HG02759 (cell line): Measurements from ENCODE around the gene TRPC1.
"Not testable (repeated sequence)": the region's sequence is repeated elsewhere in the genome, so short reads cannot be mapped to it uniquely, and the experiment has no call there.

ENCODE experiments used
- ATAC-seq: cut with Tn5 transposase; IDR thresholded peaks from one replicate; pipeline ENCODE4 v1.9.1; 2021; ENCODE audit warnings: mild to moderate bottlenecking, moderate library complexity; ENCODE audit not compliant: unreplicated experiment

TRPC1 gene

DNA sequence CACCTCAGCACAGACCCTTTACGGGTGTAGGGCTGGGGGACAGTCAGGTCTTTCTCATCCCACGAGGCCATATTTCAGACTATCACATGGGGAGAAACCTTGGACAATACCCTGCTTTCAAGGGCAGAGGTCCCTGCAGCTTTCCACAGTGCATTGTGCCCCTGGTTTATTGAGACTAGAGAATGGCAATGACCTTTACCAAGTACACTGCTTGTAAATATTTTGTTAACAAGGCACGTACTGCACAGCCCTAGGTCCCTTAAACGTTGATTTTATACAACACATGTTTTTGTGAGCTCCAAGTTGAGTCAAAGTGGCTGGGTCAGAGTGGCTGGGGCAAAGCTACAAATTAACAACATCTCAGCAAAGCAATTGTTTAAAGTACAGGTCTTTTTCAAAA is 28.8 kb downstream of the TRPC1 start:
- ATAC-seq: not testable (repeated sequence)

DNA sequence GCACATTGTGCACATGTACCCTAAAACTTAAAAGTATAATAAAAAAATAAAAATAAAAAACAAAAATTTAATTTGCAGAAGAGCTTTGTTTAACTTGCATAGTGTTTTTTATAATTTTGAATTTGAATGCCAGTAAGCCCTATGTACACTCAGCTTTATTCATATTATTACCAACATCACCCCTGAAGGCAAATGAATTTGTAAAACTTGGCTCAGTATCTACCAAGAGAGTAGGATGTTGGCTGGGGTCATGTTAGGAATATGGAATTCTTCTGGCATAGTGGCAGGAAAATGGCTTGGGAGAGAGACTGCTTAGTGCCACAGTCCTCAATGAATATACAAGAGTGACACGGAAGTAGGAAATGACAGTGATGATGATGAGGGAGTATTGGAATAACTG is 30.7 kb downstream of the TRPC1 start:
- ATAC-seq: no peak

DNA sequence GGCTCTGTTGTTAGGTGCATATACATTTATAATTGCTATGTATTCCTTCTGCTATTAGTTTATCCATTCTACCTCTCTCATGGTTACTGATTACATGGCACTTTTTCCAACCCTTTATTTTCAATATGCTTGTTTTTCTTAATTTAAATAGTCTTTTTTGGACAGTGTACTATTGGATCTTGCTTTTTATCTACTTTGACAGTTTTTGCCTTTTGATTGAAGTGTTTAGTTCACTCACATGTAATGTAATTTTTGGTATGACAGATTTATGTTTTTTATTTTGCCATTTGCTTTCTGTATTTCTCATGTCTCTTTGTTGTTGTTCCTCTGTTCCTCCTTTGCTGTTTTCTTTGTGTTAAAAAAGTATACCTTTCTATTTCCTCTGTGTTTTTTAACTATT is 44.5 kb downstream of the TRPC1 start:
- no peak for ATAC-seq

DNA sequence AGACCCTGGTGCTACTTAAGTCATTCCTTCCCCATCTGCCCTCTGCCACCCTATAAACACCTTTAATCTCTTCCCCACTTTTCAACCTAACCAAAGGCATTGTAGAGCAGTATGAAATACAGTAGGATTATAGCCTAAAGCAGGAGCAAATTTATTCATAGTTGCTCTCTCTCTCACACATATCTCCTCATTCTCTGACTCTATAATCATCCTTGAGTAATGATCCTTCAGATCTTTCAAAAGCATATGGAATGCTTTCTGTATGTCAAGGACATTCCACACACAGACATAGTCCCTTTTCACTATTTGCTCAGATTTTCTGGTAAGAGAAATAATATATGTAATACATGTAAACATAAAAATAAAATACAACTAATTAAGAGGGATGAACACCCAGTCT is 54.1 kb downstream of the TRPC1 start:
- no peak for ATAC-seq

DNA sequence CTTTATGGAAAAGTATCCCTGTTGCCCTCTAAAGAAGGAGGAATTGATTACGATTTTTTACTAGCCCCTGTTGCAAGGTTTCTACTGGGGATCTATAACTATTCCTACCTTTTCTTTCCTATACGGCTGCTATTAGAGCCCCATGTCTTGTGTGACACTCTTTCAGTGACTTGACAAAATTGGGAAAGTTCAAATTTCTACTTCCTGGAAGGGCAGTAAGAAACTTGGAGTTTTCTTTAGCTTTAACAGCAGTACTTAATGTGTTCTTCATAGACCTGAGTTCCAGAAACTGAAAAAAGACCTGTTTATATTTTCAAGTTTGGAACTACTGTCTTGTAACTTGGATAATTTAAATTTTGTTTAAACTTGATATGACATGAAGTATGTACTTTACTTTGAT is 54.7 kb downstream of the TRPC1 start:
- ATAC-seq: no peak

DNA sequence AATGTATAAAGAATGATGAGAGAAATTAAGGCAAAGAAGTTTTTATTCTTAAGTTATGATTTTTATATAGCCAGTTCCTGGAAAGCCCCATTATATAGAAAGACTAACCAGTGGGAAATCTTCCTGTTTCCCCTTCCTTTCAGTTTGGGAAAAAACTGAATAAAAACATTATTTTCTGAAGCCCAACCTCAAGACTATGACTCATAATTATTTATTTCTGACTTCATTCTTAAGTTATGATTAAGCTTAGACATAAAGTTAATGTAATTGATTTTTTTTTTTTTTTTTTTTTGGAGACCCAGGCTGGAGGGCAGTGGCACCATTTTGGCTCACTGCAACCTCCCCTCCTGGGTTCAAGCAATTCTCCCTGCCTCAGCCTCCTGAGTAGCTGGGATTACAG is 55.8 kb downstream of the TRPC1 start:
- no peak for ATAC-seq

DNA sequence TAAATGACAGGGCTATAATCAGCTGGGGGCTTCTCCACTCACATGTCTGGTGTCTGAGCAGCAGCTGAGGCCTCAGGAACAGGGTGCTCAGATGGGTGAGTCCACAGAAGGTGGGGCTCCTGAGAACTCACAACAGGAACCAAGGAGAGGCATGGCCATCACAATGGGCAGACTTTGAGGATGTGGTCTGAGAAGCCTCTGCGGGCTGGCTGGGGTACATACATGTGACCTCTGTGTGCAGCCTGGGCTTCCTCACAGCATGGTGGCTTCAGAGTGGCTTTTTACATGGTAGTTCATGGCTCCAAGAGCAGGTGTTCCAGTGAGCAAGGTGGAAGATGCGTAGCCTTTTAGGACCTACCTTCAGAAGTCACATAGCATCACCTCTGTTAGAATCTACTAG is 58.8 kb downstream of the TRPC1 start:
- ATAC-seq: no peak

DNA sequence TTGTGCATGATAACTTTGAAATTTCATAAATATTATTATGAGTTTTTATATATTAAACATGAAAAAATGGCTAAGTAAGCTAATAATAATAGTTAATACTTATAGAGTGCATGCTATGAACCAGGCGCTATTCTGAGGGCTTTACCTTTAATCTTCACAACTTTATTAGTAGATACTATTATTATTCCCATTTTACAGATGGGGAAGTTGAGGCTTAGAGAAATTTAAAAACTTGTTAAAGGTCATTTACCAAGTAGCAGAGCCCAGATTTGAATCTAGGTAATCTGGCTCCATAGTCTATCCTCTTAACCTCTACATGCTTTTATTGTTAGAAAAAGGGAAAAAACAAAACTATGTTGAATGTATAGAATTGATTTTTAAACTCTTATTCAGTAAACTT is 60.4 kb downstream of the TRPC1 start:
- no peak for ATAC-seq

DNA sequence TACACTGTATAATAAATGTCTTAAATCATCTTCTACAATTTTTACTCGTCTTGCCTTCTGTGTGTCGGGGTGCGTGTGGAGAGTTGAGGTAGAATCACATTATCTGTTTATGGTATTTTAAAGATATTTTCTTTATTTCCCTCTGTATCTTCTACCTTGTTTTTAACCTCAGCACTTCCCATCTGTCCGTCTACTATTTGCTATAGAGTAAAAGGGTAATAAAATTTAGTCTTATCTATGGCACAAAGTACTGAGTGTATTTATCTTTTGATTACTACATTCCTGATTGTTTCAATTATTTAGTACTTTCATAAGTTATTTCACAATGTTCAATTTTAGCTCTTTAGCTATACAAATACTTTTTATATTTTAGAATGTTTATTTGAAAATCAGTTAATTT is 62.2 kb downstream of the TRPC1 start:
- no peak for ATAC-seq

DNA sequence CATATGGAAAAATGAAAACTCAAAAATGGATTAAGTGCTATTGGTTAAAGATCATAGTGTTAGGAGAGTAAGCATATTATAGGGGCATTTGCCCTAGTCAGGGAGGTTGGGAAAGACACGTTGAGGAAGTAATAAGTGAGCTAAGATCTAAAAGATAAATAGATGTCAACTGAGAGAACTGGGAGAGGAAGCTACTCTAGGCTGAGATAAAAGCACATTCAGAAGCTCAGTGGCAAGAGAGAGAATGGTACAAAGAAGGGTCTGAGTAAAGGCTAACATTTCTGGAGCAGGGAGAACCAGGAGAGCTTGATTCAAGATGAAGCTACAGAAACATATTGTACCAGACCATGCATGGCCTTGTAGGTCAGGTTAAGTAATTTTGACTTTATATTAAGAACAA is 63.9 kb downstream of the TRPC1 start:
- no peak for ATAC-seq

DNA sequence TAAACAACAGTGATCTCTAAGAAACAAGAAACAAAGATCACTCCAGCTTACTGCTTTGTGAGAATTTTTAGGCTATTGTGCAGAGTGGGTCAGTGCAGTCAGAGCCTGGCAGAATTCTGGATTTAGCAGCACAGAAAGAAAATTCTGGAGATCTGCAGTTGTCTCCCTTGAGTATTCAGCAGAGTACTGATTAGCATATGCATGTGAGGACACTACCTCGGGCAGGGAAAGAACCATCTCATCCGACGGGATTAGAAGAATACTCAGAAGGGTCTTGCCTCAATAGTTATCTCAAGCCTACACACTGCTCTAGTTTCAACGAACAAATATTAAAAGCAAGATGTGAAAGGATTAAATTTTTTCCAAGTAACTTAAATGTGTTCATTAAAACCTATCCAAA is 70.7 kb downstream of the TRPC1 start:
- ATAC-seq: no peak

DNA sequence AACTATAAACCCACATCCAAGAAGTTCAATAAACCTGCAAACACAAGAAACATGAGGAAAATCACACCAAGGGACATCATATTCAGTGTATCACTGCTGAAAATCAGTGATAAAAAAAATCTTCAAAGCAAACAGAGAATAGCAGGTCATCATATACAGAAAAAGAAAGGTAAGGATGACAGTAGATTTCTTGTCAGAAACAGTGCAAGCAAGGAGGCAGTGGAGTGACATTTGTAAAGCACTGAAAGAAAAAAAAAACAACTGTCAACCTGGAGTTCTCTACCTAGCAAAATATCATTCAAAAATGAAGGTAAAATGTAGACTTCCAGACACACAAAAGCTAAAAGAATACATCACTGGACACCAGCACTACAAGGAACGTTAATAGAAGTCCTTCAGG is 71.5 kb downstream of the TRPC1 start:
- ATAC-seq: no peak

DNA sequence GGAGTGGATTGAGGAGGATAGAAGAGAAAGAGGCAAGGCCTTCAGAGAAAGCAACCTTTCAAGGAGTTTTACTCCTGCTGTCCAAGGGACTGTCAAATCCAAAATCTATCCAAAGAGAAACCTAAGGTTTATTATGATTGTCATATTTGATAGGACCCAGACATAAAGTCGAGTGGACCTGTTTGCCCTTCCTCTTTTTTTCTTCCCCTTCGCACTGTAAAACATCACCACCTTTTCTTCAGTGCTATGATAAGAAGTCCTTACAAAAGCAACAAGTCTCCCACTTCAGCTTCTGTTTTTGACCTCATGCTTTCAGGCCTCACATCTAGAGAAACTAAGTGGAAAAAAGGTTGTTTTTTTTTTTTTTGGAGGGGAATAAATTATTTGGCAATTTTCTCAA is 73.0 kb downstream of the TRPC1 start:
- ATAC-seq: no peak

DNA sequence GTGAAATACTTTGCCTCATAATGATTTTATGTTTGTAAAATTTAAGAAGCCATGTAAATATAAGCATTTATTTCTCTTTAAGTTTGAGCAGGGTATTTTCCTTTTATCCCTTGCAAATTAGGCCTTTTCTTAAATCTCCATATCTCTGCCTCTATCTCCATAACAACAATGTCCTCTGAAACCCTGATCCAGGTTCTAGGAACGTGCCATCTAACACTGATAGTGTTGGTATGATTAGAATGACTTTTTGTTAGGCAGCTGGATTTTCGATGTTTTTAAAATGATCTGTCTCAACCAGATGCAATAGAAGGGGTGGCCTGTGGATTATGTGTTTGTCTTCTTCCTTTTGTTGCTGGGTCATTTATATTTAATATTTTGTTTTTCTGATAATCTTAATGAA is 77.9 kb downstream of the TRPC1 start:
- no peak for ATAC-seq

DNA sequence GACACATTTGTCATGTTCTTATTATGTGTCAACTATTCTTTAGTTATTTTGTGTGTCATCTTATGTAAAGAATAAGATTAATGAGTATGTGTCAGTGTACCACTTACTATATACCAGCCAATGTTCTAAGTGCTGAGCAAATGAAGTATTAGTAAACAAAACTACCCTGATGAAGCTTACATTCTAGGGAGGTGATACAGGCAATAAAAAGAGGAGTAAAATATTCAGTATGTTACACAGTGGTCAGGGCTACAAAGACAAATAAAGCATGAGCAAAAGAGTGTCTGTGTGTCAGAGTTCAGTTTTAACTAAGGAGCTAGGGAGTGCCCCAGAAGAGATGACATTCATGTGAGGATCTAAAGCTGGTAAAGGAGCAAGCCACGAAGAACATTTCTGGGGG is 79.1 kb downstream of the TRPC1 start:
- no peak for ATAC-seq

DNA sequence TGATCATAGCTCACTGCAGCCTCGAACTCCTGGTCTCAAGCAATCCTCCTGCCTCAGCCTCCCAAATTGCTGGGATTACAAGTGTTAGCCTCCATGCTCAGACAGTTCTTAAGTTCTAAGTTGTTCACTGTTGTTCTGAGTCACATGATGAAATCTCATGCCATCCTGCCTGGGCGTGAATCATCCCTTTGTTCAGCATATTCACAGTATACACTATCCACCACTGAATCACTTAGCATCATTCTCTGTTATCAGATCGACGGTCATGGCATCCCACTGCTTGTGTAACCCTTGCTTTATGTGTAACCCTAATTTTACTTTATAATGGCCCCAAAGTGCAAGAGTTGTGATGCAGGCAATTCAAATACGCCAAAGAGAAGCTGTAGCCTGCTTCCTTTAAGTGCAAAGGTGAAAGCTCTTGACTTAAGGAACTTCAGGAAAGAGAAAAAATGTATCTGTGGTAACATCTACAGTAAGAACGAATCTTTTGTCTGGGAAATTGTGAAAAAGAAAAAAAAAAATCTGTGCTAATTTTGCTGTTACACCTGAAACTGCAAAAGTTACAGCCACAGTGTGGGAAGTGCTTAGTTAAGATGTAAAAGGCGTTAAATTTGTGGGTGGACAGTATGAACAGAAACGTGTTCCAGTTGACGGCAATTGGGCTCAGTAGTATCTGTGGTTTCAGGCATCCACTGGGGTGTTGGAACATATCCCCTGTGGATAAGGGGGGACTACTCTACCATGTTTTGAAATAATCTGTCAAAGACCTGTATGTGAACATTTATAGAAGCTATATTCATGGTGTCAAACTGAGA is 84.5 kb downstream of the TRPC1 start:
- ATAC-seq: no peak

DNA sequence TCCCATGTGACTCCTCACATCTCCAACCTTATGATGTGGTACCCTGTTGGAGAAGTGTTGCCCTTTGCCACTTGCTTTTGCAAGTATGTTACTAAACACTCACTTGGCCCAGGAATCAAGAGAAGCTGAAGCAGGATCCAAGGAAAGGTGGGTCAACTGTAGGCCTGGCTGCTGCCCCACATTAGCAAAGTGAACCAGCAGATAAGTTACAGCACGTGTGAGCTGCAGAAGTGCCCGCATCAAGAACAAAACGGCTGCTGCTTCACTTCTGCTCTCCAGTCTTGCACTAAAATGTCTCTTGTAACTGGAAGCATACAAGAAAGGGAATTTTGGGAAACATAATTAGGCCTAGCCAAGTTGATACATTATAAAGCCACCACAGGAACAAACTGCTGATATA is 85.4 kb downstream of the TRPC1 start:
- no peak for ATAC-seq

DNA sequence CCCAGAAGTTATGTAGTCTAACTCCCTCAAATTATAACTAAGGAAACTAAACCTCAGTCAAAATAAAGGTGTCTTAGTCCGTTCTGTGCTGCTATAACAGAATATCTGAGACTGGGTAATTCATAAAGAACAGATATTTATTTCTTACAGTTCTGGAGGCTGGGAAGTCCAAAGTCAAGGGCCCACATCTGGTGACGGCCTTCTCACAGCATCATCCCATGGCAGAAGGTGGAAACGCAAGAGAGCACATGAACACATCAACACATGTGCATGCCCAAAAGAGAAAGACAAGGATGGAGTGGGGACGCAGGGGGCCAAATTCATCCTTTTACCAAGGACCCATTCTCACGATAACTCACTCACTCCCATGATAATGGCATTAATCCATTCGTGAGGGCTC is 92.0 kb downstream of the TRPC1 start:
- no peak for ATAC-seq

DNA sequence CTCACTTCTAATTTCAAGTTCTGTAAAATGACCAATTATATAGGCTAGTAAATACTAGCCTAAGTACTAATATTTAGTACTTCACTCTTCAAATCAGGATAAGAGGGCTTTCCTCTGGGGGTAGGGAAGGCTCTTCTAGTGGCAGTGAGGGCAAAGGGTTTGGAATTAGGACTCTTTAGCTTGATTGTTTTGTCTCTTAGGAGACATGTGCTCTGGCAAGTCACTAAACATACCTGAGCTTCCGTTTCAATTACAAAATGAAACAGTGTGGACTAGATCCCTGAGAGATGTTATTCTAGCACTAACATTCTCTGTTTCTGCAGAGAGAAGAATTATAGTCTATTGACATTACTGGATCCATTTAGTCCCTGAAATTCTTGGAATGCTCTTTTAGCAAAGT is 93.5 kb downstream of the TRPC1 start:
- no peak for ATAC-seq

DNA sequence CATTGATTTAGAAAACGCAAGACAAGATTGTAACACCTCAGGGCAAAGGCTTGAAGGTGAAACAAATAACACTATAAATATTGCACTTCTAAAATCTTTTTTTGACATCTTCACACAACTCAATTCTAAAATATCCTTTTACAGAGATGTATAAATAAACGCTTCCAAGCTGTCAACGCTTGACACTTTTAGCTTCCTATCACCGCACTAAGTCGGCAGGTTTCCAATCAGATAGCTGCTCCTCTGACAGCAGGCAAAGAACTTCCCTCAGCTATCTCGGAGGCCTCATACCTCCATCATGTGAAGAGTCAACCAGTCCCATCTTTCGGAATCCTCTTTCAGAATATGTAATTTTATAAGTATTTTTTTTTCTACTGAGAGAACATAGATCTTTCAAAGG is 94.1 kb downstream of the TRPC1 start:
- ATAC-seq: no peak

DNA sequence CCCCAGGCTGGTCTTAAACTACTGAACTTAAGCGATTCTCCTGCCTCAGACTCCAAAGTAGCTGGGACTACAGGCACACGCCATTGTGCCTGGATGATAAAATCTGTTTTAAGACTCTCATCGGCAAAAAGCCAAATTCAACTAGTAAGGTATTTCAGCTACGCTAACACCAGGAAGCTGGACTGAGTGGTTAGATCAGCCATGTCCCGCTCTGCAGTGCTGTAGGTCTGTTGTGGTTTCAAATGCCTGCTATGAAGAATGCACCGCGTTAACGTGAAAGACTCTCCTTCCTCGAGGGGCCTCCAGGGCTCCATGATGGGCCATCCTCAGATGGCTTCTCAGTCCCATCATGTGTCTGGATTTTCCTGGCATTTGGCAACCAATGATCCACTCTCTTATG is 94.8 kb downstream of the TRPC1 start:
- ATAC-seq: no peak

DNA sequence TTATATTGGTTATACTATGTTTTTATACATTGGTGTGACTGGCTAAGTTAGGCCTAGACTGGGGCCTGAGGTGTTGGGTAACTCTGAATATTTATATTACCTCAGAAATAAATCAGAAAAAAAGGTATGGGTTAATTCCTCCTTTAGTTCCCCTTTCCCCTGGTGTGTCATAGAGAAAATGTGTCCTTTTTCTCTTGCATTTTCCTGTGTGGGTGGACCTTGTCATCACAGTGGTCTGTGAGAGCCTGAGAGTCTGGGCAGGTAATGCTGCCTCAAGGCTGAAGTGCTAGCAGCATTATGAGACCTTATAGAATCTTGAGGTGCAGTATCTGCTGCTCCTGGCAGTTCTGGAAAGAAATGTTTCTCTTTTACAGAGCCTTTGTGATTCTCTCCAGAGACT is 95.3 kb downstream of the TRPC1 start:
- ATAC-seq: no peak

DNA sequence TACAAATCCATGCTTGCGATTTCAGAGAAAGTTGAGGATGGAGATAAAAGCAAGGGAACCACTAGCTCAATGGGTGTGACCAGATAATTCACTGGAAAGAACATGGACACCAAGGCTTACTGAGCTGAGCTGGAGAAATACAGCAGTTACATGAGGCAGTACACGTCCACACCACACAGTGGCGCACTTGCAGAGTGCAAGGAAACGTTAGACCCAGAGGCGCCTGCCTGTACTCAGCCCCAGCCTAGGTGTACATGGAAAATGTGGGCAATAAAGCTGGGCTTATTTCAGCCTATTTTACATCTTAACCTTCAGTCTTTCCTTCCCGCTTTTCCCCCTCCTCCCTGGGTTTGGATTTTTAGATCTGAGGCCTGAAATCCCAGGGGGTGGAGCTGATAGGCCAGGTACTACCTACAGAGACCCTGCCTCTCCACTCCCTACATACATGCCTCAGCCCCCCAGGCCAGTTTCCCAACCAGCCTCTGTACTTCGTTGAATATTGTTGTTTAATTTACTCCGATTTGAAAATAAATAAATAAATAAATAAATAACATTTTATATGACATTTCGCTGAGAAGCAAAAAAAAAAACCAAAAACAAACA is 105.0 kb downstream of the TRPC1 start:
- ATAC-seq: peak; percentile 99
